Activated CD8-positive, alpha-beta T cell treated with anti-CD3 and anti-CD28 coated beads, Interleukin-2, amount 10 ng/mL, durations not matched to agents 7 days and 5 days (primary cell): ENCODE data around the gene KCNG1. TPM values are rescaled to one million over a fixed set of nuclear protein-coding genes. Genes with fewer than 3 reads are reported as not detected.
"Not testable (repeated sequence)": the region's sequence is repeated elsewhere in the genome, so short reads cannot be mapped to it uniquely, and the experiment has no call there.

Source experiments
- ATAC-seq: fragments of 150-1000 bp; cut with Tn5 transposase; one replicate; pipeline ENCODE4 v1.10.0; 2021; ENCODE audit warnings: moderate library complexity
- CTCF ChIA-PET: fragments of 350-600 bp; sonication (Branson Sonifier 250); formaldehyde crosslinking; loops from one replicate; lab custom pipeline; 2021; ENCODE audit warnings: antibody characterized with exemption; lab: Charles Lee
- POLR2A ChIA-PET: fragments of 350-600 bp; sonication (Branson Sonifier 250); formaldehyde crosslinking; loops from one replicate; lab custom pipeline; 2021; ENCODE audit warnings: antibody characterized with exemption; lab: Charles Lee
- DNase-seq: peaks from one replicate; pipeline ENCODE4 v3.0.0-alpha.2; 2020
- H3K27ac Mint-ChIP-seq: one replicate; pipeline ENCODE4 v1.8.0; 2021; ENCODE audit warnings: mild to moderate bottlenecking, mixed read lengths
- H3K27me3 Mint-ChIP-seq: one replicate; pipeline ENCODE4 v1.8.0; 2021; ENCODE audit warnings: low read depth, mixed read lengths
- H3K36me3 Mint-ChIP-seq: one replicate; pipeline ENCODE4 v1.8.0; 2021; ENCODE audit warnings: low read depth, mixed read lengths
- H3K4me1 Mint-ChIP-seq: one replicate; pipeline ENCODE4 v1.8.0; 2021; ENCODE audit warnings: low read depth, mixed read lengths
- H3K4me3 Mint-ChIP-seq: one replicate; pipeline ENCODE4 v1.8.0; 2021; ENCODE audit warnings: mild to moderate bottlenecking, mixed read lengths
- H3K9me3 Mint-ChIP-seq: one replicate; pipeline ENCODE4 v1.8.0; 2022; ENCODE audit warnings: mixed read lengths; ENCODE audit not compliant: insufficient read depth
- total RNA-seq, 2 experiments: library from RNA; stranded (reverse); gene quantifications; one replicate each; pipeline ENCODE4 v1.2.3, GENCODE V29; 2021

KCNG1 gene
- total RNA-seq, 2 experiments from 2014 or later: not detected

DNA sequence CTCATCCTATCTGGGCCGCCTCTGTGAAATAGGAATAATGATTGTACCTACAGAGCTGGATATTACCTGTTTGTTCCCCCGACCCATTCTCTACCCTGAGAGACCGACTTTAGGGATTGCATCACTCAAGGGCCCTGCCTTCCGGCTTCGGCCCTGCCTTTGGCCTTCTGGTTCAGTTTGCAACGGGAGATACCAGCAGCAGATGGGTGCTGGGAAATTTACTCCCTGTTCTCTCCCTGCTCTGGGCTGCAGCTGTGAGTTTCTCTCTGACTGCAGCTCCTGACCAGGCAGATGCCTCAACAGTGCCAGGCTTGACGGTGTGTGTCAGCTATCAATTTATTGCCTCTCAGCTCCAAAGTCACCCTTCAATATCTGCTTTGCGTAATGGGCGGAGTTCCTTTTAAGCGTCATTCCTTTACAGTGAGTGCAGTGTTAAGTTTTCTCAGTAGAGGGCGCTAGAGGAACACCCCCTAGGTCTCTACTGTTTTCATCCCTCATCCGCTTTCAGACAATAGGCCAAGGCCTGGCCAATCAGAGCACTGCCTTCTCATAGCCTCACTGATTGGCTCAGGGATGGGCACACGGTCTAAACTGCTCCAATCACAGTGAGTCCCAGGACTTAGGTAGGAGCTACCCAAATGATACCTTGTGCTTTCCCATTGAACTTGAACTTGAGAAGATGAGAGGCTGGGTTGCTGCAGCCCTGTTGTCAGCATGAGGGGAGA, 30.0 kb downstream of the KCNG1 start:
- peaks cover 5% of the 10 kb centered on the region for H3K27me3 Mint-ChIP-seq
- no peak overlapping the region for H3K27ac Mint-ChIP-seq
- POLR2A ChIA-PET: interaction anchor here (1.0 kb wide), 1 partner anchor 35 kb away, joined by 4 read pairs; the partner anchor contains the start of gene DPM1
- peak; percentile 98 for ATAC-seq
- H3K9me3 Mint-ChIP-seq: no peaks in the 10 kb centered on the region
- H3K4me1 Mint-ChIP-seq: no peaks in the 10 kb centered on the region
- no peaks in the 10 kb centered on the region for H3K36me3 Mint-ChIP-seq
- peak; percentile 64 for DNase-seq
- no peak overlapping the region for H3K4me3 Mint-ChIP-seq
- CTCF ChIA-PET: interaction anchor here (0.6 to 5.2 kb wide), 15 partner anchors 8 to 605 kb away, joined by 3 to 37 read pairs (median 3); partner anchors contain the start of gene BCAS4

DNA sequence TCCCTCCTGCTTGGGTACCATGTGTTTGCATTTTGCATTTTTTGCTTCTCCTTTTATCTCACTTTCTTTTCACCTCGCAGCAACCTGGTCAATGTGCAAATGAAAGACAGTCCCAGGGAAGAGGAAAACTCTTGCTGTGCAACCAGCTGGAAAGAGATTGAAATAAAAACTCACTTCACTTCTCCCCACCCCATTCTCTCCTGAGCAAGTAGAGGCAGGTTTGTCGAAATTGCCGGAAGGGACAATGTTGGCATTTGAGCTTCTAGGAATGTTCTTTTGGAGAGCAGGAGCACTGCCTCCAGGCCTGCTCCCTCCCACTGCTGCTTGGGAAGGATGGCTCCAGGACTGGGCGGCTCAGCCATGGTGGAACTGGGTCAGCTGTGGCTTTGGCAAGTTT, 30.6 kb downstream of the KCNG1 start:
- H3K4me1 Mint-ChIP-seq: no peaks in the 10 kb centered on the region
- H3K36me3 Mint-ChIP-seq: no peaks in the 10 kb centered on the region
- DNase-seq: no peak
- ChIA-PET POLR2A (interaction anchor here (1.0 kb wide), 1 partner anchor 34 kb away, joined by 4 read pairs; the partner anchor contains the start of gene DPM1), CTCF (interaction anchor here (1.0 to 5.2 kb wide), 11 partner anchors 10 to 605 kb away, joined by 3 to 37 read pairs (median 5); no protein-coding TSS in a partner anchor)
- H3K4me3 Mint-ChIP-seq: no peak overlapping the region
- H3K27ac Mint-ChIP-seq: no peak overlapping the region
- peaks cover 4% of the 10 kb centered on the region for H3K27me3 Mint-ChIP-seq
- no peaks in the 10 kb centered on the region for H3K9me3 Mint-ChIP-seq
- ATAC-seq: no peak

DNA sequence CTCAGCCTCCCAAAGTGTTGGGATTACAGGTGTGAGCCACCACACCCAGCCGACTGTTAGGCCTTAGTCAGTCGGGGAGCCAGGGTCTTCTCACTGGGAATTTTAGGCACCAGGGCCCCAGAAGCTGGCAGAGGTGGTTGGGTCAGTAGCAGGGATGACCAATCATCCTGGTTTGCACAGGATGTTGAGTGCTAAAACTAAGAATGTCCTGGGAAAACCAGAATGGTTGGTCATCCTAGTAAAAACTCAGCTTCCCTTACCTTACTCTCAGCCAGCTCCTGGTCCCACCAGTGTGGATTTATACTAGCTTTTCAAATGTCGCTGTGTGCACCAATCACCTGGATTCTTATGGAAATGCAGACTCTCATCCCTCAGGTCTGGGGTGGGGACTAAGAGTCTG, 31.8 kb downstream of the KCNG1 start:
- DNase-seq (no peak), ATAC-seq (no peak)
- Mint-ChIP-seq H3K36me3 (no peaks in the 10 kb centered on the region), H3K4me3 (no peak overlapping the region), H3K27ac (no peak overlapping the region), H3K9me3 (no peaks in the 10 kb centered on the region), H3K27me3 (peaks cover 8% of the 10 kb centered on the region), H3K4me1 (no peaks in the 10 kb centered on the region)
- ChIA-PET CTCF (interaction anchor here (0.8 to 5.2 kb wide), 6 partner anchors 9 to 318 kb away, joined by 3 to 37 read pairs (median 6); partner anchors contain the start of gene BCAS4), POLR2A (no interaction called here)

DNA sequence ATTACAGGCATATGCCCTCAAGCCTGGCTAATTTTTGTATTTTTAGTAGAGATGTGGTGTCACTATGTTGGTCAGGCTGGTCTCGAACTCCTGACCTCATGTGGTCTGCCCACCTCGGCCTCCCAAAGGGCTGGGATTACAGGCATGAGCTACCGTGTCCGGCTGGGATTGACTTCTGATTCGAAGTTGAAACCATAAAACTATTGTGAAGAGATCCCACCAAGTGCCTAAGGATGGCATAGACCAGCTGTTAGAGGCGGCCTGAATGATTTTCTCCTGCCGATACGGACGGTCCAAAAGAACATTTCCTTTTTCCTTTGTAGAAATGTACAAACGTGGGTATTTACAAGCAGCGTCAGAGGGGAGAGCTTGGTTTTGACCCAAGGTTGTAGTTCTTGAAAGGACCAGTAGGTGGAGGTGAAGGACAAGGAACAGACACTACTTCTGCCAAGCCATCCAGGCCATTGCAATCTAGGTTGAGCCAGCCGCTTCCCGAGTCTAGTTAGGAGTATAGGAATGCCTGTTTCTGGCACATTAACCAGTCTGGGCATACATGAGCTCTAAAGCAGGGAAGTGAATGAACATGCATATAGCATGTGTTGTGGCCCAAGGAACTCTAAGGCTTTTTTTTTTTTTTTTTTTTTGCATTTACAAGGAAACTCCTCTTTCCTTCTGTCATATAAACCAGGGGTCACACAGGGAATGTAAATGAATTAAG, 35.3 kb downstream of the KCNG1 start:
- Mint-ChIP-seq H3K4me1 (no peaks in the 10 kb centered on the region), H3K27me3 (peaks cover 13% of the 10 kb centered on the region), H3K9me3 (no peaks in the 10 kb centered on the region), H3K27ac (no peak overlapping the region), H3K36me3 (no peaks in the 10 kb centered on the region), H3K4me3 (no peak overlapping the region)
- POLR2A ChIA-PET: interaction anchor here (1.5 kb wide), 1 partner anchor 30 kb away, joined by 4 read pairs; the partner anchor contains the start of genes DPM1 and MOCS3
- DNase-seq: peak; percentile 77
- ATAC-seq: peak; percentile 85
- CTCF ChIA-PET: interaction anchor here (0.6 to 3.2 kb wide), 51 partner anchors 9 to 636 kb away, joined by 3 to 87 read pairs (median 4); partner anchors contain the start of genes BCAS4, DPM1, MOCS3 and NFATC2

- DNase-seq (no peak), ATAC-seq (no peak)
- ChIA-PET CTCF (interaction anchor here (1.2 to 3.3 kb wide), 5 partner anchors 9 to 324 kb away, joined by 3 to 40 read pairs (median 7); partner anchors contain the start of gene BCAS4), POLR2A (no interaction called here)
- peaks cover 4% of the 10 kb centered on the region for H3K4me1 Mint-ChIP-seq
- no peaks in the 10 kb centered on the region for H3K9me3 Mint-ChIP-seq
- H3K36me3 Mint-ChIP-seq: no peaks in the 10 kb centered on the region
- peaks cover 18% of the 10 kb centered on the region for H3K27me3 Mint-ChIP-seq
- H3K4me3 Mint-ChIP-seq: no peak overlapping the region
- no peak overlapping the region for H3K27ac Mint-ChIP-seq
These were observed 39.6 kb downstream of the KCNG1 start for GRCh38 chr20:50983321-50983720.

DNA sequence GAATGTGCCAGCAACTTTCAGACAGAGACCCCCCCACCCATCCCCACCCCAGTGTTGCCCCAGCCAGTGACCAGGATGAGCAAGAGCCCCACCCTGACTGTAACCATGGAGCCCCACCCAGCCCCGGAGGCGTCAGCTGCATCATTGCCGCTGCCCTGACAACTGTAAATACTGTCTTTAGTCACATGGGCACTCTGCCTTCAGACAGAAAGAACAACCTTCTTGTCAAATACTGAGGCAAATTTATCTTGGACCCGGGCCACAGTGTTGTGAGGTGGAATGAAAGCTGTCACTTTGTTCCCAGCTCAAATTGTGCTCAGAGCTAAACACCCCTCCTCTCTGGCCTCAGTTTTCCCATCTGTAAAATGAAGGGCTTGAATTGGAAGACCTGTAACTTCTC, 40.5 kb downstream of the KCNG1 start:
- Mint-ChIP-seq H3K27me3 (peaks cover 19% of the 10 kb centered on the region), H3K4me3 (no peak overlapping the region), H3K4me1 (peaks cover 4% of the 10 kb centered on the region), H3K27ac (no peak overlapping the region), H3K9me3 (no peaks in the 10 kb centered on the region), H3K36me3 (no peaks in the 10 kb centered on the region)
- ChIA-PET CTCF (interaction anchor here (1.0 to 3.3 kb wide), 17 partner anchors 9 to 1168 kb away, joined by 3 to 40 read pairs (median 5); partner anchors contain the start of gene BCAS4), POLR2A (interaction anchor here (0.6 kb wide), 1 partner anchor 791 kb away, joined by 3 read pairs; no protein-coding TSS in a partner anchor)
- DNase-seq (no peak), ATAC-seq (no peak)

- no peak overlapping the region for H3K27ac Mint-ChIP-seq
- ATAC-seq (no peak), DNase-seq (no peak)
- peaks cover 16% of the 10 kb centered on the region for H3K27me3 Mint-ChIP-seq
- no peaks in the 10 kb centered on the region for H3K36me3 Mint-ChIP-seq
- ChIA-PET CTCF (interaction anchor here (0.8 to 3.3 kb wide), 26 partner anchors 10 to 1169 kb away, joined by 3 to 40 read pairs (median 5); partner anchors contain the start of genes BCAS4, DPM1 and MOCS3), POLR2A (interaction anchor here (0.6 kb wide), 1 partner anchor 791 kb away, joined by 3 read pairs; no protein-coding TSS in a partner anchor)
- H3K4me1 Mint-ChIP-seq: peaks cover 4% of the 10 kb centered on the region
- H3K9me3 Mint-ChIP-seq: no peaks in the 10 kb centered on the region
- no peak overlapping the region for H3K4me3 Mint-ChIP-seq
These were observed 41.2 kb downstream of the KCNG1 start for GRCh38 chr20:50981714-50982048.

- H3K4me3 Mint-ChIP-seq: no peak overlapping the region
- H3K36me3 Mint-ChIP-seq: no peaks in the 10 kb centered on the region
- peaks cover 4% of the 10 kb centered on the region for H3K4me1 Mint-ChIP-seq
- DNase-seq: peak; percentile 80
- peaks cover 13% of the 10 kb centered on the region for H3K27me3 Mint-ChIP-seq
- no peaks in the 10 kb centered on the region for H3K9me3 Mint-ChIP-seq
- H3K27ac Mint-ChIP-seq: no peak overlapping the region
- ChIA-PET CTCF (interaction anchor here (0.6 to 3.3 kb wide), 30 partner anchors 10 to 1170 kb away, joined by 3 to 40 read pairs (median 4); partner anchors contain the start of genes BCAS4, DPM1 and MOCS3), POLR2A (no interaction called here)
- ATAC-seq: peak; percentile 71
These were observed 41.8 kb downstream of the KCNG1 start for GRCh38 chr20:50980851-50981713.

- ChIA-PET CTCF (interaction anchor here (0.6 to 3.3 kb wide), 5 partner anchors 9 to 190 kb away, joined by 3 to 37 read pairs (median 29); partner anchors contain the start of genes BCAS4, DPM1 and MOCS3), POLR2A (no interaction called here)
- DNase-seq (no peak), ATAC-seq (no peak)
- Mint-ChIP-seq H3K4me3 (no peak overlapping the region), H3K27ac (no peak overlapping the region), H3K36me3 (no peaks in the 10 kb centered on the region), H3K4me1 (peaks cover 4% of the 10 kb centered on the region), H3K9me3 (no peaks in the 10 kb centered on the region), H3K27me3 (peaks cover 17% of the 10 kb centered on the region)
These were observed 42.7 kb downstream of the KCNG1 start for GRCh38 chr20:50980071-50980681.

DNA sequence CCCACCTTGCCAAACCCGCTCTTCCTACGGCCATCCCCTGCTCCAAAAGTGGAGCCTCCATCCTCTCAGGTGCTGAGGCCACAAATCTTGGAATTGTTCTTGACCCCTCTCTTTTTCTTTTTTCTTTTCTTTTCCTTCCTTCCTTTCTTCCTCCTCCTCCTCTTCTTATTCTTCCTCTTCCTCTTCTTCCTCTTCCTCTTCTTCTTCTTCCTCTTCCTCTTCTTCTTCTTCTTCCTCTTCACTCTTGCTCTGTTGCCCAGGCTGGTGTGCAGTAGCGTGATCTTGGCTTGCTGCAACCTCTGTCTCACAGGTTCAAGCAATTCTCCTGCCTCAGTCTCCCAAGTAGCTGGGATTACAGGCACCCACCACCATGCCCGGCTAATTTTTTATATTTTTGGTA, 44.4 kb downstream of the KCNG1 start:
- H3K4me1 Mint-ChIP-seq, POLR2A ChIA-PET, H3K4me3 Mint-ChIP-seq, ATAC-seq, H3K36me3 Mint-ChIP-seq, DNase-seq, H3K27ac Mint-ChIP-seq, H3K9me3 Mint-ChIP-seq: not testable (repeated sequence)
- H3K27me3 Mint-ChIP-seq: peaks cover 17% of the 10 kb centered on the region
- CTCF ChIA-PET: interaction anchor here (2.5 kb wide), 1 partner anchor 9 kb away, joined by 8 read pairs; no protein-coding TSS in a partner anchor
